ENCODE results near the gene TMEM140. TPM values are rescaled to one million over a fixed set of nuclear protein-coding genes. Genes with fewer than 3 reads are reported as not detected.

The TMEM140 gene
- total RNA-seq, 1 experiment from 2014 or later: 3.2 TPM

GRCh38 chr7:135162382-135163001, 14.6 kb downstream of the TMEM140 start:
- ATAC-seq (no peak), DNase-seq (ENCODE audit: low read depth, low spot score) (no peak)
- ChIA-PET POLR2A (no interaction called here), CTCF (no interaction called here)
- intact Hi-C loops (cut with micrococcal nuclease; ENCODE audit: unreplicated experiment): no loop called here
- in situ Hi-C loops (cut with HindIII; ENCODE audit: low pct_unique_long_range_greater_than_20kb, low sequenced_read_pairs): no loop called here
- no peak overlapping the region for H3K4me3 ChIP-seq (ENCODE audit: low read depth in 2 of 2, low read length in 2 of 2)
- no TSS peak for BruUV-seq (replicated peaks)
- H3K4me1 ChIP-seq (ENCODE audit: control insufficient read depth, insufficient read depth, low read length): no peaks in the 10 kb centered on the region
- no peaks in the 10 kb centered on the region for H3K9me3 ChIP-seq (ENCODE audit: control insufficient read depth, insufficient read depth, low read depth, low read length)
- H3K36me3 ChIP-seq (ENCODE audit: control insufficient read depth, insufficient read depth, low read length): no peaks in the 10 kb centered on the region; the same call in 1 of the 2 replicates
- no peak overlapping the region for H3K27ac ChIP-seq (ENCODE audit: low read length)
- no peaks in the 10 kb centered on the region for H3K27me3 ChIP-seq (ENCODE audit: control insufficient read depth, insufficient read depth, low read length)
- TF ChIP-seq TCF7L2 (IDR thresholded peaks at IDR 0.05; ENCODE audit: low read depth, low read length) (no peak), SIN3A (IDR thresholded peaks at IDR 0.05; ENCODE audit: borderline replicate concordance, insufficient read depth, low read depth, low read length) (no peak), POLR2AphosphoS5 (IDR thresholded peaks at IDR 0.05; ENCODE audit: low read depth, low read length) (no peak)
- TF ChIP-seq, protein P1, sequence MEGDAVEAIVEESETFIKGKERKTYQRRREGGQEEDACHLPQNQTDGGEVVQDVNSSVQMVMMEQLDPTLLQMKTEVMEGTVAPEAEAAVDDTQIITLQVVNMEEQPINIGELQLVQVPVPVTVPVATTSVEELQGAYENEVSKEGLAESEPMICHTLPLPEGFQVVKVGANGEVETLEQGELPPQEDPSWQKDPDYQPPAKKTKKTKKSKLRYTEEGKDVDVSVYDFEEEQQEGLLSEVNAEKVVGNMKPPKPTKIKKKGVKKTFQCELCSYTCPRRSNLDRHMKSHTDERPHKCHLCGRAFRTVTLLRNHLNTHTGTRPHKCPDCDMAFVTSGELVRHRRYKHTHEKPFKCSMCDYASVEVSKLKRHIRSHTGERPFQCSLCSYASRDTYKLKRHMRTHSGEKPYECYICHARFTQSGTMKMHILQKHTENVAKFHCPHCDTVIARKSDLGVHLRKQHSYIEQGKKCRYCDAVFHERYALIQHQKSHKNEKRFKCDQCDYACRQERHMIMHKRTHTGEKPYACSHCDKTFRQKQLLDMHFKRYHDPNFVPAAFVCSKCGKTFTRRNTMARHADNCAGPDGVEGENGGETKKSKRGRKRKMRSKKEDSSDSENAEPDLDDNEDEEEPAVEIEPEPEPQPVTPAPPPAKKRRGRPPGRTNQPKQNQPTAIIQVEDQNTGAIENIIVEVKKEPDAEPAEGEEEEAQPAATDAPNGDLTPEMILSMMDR (IDR thresholded peaks at IDR 0.05): no peak

- ChIA-PET POLR2A (interaction anchor here (0.6 kb wide), 1 partner anchor 60 kb away, joined by 4 read pairs; no protein-coding TSS in a partner anchor), CTCF (no interaction called here)
- no peak overlapping the region for H3K4me3 ChIP-seq (ENCODE audit: low read depth in 2 of 2, low read length in 2 of 2)
- intact Hi-C loops (cut with micrococcal nuclease; ENCODE audit: unreplicated experiment): no loop called here
- H3K4me1 ChIP-seq (ENCODE audit: control insufficient read depth, insufficient read depth, low read length): peaks cover 7% of the 10 kb centered on the region
- H3K36me3 ChIP-seq (ENCODE audit: control insufficient read depth, insufficient read depth, low read length): peaks cover 2% of the 10 kb centered on the region
- DNase-seq (ENCODE audit: low read depth, low spot score) (no peak), ATAC-seq (peak; percentile 53)
- TF ChIP-seq POLR2AphosphoS5 (IDR thresholded peaks at IDR 0.05; ENCODE audit: low read depth, low read length): peak; percentile 50
- TF ChIP-seq, protein P2, sequence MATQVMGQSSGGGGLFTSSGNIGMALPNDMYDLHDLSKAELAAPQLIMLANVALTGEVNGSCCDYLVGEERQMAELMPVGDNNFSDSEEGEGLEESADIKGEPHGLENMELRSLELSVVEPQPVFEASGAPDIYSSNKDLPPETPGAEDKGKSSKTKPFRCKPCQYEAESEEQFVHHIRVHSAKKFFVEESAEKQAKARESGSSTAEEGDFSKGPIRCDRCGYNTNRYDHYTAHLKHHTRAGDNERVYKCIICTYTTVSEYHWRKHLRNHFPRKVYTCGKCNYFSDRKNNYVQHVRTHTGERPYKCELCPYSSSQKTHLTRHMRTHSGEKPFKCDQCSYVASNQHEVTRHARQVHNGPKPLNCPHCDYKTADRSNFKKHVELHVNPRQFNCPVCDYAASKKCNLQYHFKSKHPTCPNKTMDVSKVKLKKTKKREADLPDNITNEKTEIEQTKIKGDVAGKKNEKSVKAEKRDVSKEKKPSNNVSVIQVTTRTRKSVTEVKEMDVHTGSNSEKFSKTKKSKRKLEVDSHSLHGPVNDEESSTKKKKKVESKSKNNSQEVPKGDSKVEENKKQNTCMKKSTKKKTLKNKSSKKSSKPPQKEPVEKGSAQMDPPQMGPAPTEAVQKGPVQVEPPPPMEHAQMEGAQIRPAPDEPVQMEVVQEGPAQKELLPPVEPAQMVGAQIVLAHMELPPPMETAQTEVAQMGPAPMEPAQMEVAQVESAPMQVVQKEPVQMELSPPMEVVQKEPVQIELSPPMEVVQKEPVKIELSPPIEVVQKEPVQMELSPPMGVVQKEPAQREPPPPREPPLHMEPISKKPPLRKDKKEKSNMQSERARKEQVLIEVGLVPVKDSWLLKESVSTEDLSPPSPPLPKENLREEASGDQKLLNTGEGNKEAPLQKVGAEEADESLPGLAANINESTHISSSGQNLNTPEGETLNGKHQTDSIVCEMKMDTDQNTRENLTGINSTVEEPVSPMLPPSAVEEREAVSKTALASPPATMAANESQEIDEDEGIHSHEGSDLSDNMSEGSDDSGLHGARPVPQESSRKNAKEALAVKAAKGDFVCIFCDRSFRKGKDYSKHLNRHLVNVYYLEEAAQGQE (IDR thresholded peaks at IDR 0.05; ENCODE audit: insufficient read depth in 1 of 2, low read depth in 2 of 2, low read length in 1 of 2): no peak
- TF ChIP-seq TCF7L2 (IDR thresholded peaks at IDR 0.05; ENCODE audit: low read depth, low read length): no peak
- TF ChIP-seq SIN3A (IDR thresholded peaks at IDR 0.05; ENCODE audit: borderline replicate concordance, insufficient read depth, low read depth, low read length): no peak
- TF ChIP-seq, protein P1 (IDR thresholded peaks at IDR 0.05): peak; percentile 42; the same call in 1 of the 2 replicates
- BruUV-seq (replicated peaks): no TSS peak
- H3K9me3 ChIP-seq (ENCODE audit: control insufficient read depth, insufficient read depth, low read depth, low read length): no peaks in the 10 kb centered on the region
- H3K27ac ChIP-seq (ENCODE audit: low read length): no peak overlapping the region
- in situ Hi-C loops (cut with HindIII; ENCODE audit: low pct_unique_long_range_greater_than_20kb, low sequenced_read_pairs): no loop called here
- no peaks in the 10 kb centered on the region for H3K27me3 ChIP-seq (ENCODE audit: control insufficient read depth, insufficient read depth, low read length)
These were observed 16.6 kb downstream of the TMEM140 start for GRCh38 chr7:135164357-135165061.

Data from Panc1 (cell line).